Tibial nerve (tissue), 4 donors: ENCODE measurements around the gene ADK. TPM values are rescaled to one million over a fixed set of nuclear protein-coding genes. Genes with fewer than 3 reads are reported as not detected.

Source experiments
- DNase-seq, 2 donors: peaks; one replicate each; pipeline ENCODE4 v3.0.0-alpha.2; 2019; ENCODE audit warnings: low spot score in 2 of 2
- H3K27ac ChIP-seq, 4 donors: fragments of 200-600 bp; sonication (generic) in 3 of 4; one replicate each; pipeline ENCODE4 v1.5.1; 2017 to 2019; ENCODE audit warnings: mild to moderate bottlenecking in 1 of 4
- H3K27me3 ChIP-seq, 2 donors: fragments of 200-600 bp; sonication (generic) in 1 of 2; one replicate each; pipeline versions ENCODE4 v1.5.1 to v1.6.0; 2017 to 2019
- H3K36me3 ChIP-seq, 3 donors: fragments of 200-600 bp; sonication (generic); one replicate each; pipeline ENCODE4 v1.5.1; 2018 to 2019
- H3K4me1 ChIP-seq, 4 donors: fragments of 200-600 bp; sonication (generic) in 3 of 4; one replicate each; pipeline ENCODE4 v1.5.1; 2017 to 2019
- H3K4me3 ChIP-seq, 4 donors: fragments of 200-600 bp; sonication (generic) in 3 of 4; one replicate each; pipeline ENCODE4 v1.5.1; 2017 to 2019; ENCODE audit warnings: mild to moderate bottlenecking in 1 of 4, moderate library complexity in 1 of 4
- H3K9me3 ChIP-seq, 4 donors: fragments of 200-600 bp; sonication (generic) in 3 of 4; one replicate each; pipeline ENCODE4 v1.5.1; 2017 to 2019
- EP300 ChIP-seq, 2 donors: sonication (generic); formaldehyde crosslinking; IDR thresholded peaks; one replicate each; pipeline ENCODE4 v1.6.1; 2017; ENCODE audit warnings: antibody characterized with exemption in 2 of 2, mild to moderate bottlenecking in 1 of 2
- POLR2A ChIP-seq, 2 donors: fragments of 450-650 bp; IDR thresholded peaks; one replicate each; pipeline ENCODE4 v1.6.1; 2017; ENCODE audit warnings: antibody characterized with exemption in 2 of 2, mild to moderate bottlenecking in 2 of 2, moderate library complexity in 2 of 2
- WGBS, 2 donors: methylation state at CpG; one replicate each; pipeline ENCODE4 v1.1.5; 2018; 5-methylcytosine and 5-hydroxymethylcytosine counted together
- total RNA-seq, 4 donors: library from RNA; depleted of rRNA; stranded (reverse); fragments of >200 nt; gene quantifications; one replicate each; pipeline ENCODE4 v1.1.0, GENCODE V29; 2016
- TF ChIP-seq, protein P1 (sequence below), 5 experiments: fragments of 200-600 bp in 3 of 5; fragments of 450-650 bp in 2 of 5; sonication (generic) in 3 of 5; IDR thresholded peaks; one replicate each; pipeline ENCODE4 v1.5.1; 2016 to 2019; ENCODE audit warnings: antibody characterized with exemption in 5 of 5, mild to moderate bottlenecking in 3 of 5, moderate library complexity in 2 of 5

ADK gene
- total RNA-seq, 4 donors from 2014 or later, result 28.2 to 50.9 (median 34.0) TPM

DNA sequence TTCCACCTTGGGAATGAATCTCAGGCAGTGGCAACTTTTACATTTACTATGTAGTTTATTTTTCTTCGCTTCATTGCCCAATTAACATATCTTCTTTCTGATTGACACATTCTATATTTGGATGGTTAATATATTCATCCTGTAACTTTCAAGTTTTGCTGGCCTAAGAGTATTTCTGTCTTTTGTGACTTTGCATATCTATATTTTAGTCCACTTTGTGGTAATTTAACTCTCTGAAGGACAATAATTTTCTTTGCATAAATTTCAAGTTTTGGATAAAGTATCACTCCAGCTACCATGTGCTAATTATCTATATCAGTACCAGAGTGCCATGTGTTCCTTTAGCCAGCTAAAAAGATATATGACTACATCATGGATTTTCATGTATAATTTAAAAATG is 523.9 kb downstream of the ADK start:
- no peaks in the 10 kb centered on the region for H3K27me3 ChIP-seq
- TF ChIP-seq EP300 (IDR thresholded peaks at IDR 0.05) (no peak), POLR2A (IDR thresholded peaks at IDR 0.05) (no peak)
- TF ChIP-seq, protein P1, sequence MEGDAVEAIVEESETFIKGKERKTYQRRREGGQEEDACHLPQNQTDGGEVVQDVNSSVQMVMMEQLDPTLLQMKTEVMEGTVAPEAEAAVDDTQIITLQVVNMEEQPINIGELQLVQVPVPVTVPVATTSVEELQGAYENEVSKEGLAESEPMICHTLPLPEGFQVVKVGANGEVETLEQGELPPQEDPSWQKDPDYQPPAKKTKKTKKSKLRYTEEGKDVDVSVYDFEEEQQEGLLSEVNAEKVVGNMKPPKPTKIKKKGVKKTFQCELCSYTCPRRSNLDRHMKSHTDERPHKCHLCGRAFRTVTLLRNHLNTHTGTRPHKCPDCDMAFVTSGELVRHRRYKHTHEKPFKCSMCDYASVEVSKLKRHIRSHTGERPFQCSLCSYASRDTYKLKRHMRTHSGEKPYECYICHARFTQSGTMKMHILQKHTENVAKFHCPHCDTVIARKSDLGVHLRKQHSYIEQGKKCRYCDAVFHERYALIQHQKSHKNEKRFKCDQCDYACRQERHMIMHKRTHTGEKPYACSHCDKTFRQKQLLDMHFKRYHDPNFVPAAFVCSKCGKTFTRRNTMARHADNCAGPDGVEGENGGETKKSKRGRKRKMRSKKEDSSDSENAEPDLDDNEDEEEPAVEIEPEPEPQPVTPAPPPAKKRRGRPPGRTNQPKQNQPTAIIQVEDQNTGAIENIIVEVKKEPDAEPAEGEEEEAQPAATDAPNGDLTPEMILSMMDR (IDR thresholded peaks at IDR 0.05), result no peak

DNA sequence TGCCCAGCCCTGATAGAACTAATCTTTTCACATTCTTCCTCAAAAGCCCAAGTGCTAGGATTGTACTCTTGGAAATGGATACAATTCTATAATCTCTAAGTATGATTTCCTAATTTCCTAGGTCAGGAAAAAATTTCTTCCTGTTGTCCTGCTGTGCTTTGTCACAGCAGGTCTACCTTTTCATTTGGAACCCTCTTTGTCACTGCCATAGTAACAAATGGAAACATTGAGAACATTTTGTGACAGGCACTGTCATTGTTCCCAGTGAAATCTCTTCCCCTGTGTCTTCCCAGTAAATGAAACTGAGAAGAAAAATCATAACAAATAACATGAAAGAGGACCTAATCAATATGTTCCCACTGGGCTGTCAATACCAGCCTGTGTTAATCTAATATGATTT is 524.5 kb downstream of the ADK start:
- no peak overlapping the region for H3K4me3 ChIP-seq
- no peaks in the 10 kb centered on the region for H3K27me3 ChIP-seq
- DNase-seq, result no peak
- no peak for TF ChIP-seq POLR2A (IDR thresholded peaks at IDR 0.05)
- no peak for TF ChIP-seq EP300 (IDR thresholded peaks at IDR 0.05)
- TF ChIP-seq, protein P1 (IDR thresholded peaks at IDR 0.05), result no peak
- peaks cover 0 to 9% (median 0%) of the 10 kb centered on the region in 4 donors for H3K9me3 ChIP-seq
- no peaks in the 10 kb centered on the region for H3K4me1 ChIP-seq
- H3K27ac ChIP-seq, result no peak overlapping the region
- peaks cover 0 to 29% (median 0%) of the 10 kb centered on the region in 3 donors for H3K36me3 ChIP-seq

More for the DNA sequence above, 523.9 kb downstream of the ADK start:
- Histone ChIP-seq H3K36me3 (peaks cover 0 to 29% (median 0%) of the 10 kb centered on the region in 3 donors), H3K4me3 (no peak overlapping the region), H3K27ac (no peak overlapping the region), H3K4me1 (peaks cover 0 to 3% (median 0%) of the 10 kb centered on the region in 4 donors), H3K9me3 (peaks cover 0 to 9% (median 0%) of the 10 kb centered on the region in 4 donors)
- WGBS, 2 donors, result 95 to 97% methylated on average over 1 of the region's 1 CpG
- no peak for DNase-seq

DNA sequence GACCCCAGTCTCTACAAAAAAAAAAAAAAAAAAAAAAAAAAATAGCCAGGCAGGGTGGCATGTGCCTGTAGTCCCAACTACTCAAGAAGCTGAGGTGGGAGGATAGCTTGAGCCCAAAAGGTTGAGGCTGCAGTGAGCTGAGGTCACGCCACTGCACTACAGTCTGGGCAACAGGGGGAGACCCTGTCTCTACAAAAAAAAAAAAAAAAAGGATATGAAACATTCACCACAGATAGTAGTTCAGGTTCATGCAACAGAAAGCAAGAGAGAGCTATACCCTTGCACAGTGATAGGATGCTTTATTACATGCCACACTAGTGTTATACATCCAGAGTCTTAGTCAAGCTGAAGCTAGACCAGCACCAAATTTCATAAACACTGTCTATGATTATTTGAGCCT is 526.9 kb downstream of the ADK start:
- Histone ChIP-seq H3K9me3 (peaks cover 0 to 9% (median 0%) of the 10 kb centered on the region in 4 donors), H3K36me3 (peaks cover 0 to 21% (median 0%) of the 10 kb centered on the region in 3 donors), H3K4me1 (no peaks in the 10 kb centered on the region), H3K4me3 (no peak overlapping the region), H3K27ac (no peak overlapping the region), H3K27me3 (no peaks in the 10 kb centered on the region)
- no peak for DNase-seq
- TF ChIP-seq EP300 (IDR thresholded peaks at IDR 0.05), result no peak
- no peak for TF ChIP-seq POLR2A (IDR thresholded peaks at IDR 0.05)
- TF ChIP-seq, protein P1 (IDR thresholded peaks at IDR 0.05), result no peak
- 95 to 100% methylated on average over 1 of the region's 1 CpG for WGBS, 2 donors

DNA sequence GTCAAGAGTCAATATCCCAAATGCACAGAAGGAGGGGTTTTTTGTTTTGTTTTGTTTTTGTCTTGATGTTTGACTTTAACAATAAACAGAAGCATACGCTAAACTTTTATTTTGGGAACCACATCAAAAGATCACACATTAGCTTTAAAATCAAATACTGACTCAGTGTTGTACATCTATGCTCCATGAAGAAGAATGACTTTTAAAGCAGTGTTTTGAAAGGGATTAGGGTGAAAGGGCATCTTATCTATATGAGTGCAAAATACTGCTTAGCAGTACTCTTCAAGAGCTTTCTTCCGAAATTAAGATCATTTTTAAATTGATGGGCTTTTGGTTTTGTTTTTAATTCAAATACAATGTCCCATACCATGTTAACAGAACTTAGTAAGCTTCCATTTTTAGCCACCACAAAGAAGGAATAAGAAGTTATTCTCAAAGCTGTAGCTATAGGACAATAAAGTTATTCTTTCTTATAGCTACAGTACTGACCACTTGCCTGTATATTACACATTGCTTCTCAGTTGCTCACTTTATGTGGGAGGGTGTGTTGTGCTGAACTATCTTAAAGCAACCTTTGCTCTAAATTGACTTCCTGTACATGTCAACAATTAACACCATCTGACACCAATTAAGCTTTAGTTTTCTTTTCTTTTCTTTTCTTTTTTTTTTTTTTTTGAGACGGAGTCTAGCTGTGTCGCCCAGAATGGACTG is 531.1 kb downstream of the ADK start:
- no peaks in the 10 kb centered on the region for H3K9me3 ChIP-seq
- TF ChIP-seq, protein P1 (IDR thresholded peaks at IDR 0.05), result no peak
- TF ChIP-seq POLR2A (IDR thresholded peaks at IDR 0.05) (no peak), EP300 (IDR thresholded peaks at IDR 0.05) (no peak)
- no peaks in the 10 kb centered on the region for H3K4me1 ChIP-seq
- H3K36me3 ChIP-seq, result peaks cover 0 to 17% (median 0%) of the 10 kb centered on the region in 3 donors
- H3K4me3 ChIP-seq, result no peak overlapping the region
- no peak overlapping the region for H3K27ac ChIP-seq
- no peak for DNase-seq
- no peaks in the 10 kb centered on the region for H3K27me3 ChIP-seq
- 69 to 77% methylated on average over 4 of the region's 4 CpGs for WGBS, 2 donors

DNA sequence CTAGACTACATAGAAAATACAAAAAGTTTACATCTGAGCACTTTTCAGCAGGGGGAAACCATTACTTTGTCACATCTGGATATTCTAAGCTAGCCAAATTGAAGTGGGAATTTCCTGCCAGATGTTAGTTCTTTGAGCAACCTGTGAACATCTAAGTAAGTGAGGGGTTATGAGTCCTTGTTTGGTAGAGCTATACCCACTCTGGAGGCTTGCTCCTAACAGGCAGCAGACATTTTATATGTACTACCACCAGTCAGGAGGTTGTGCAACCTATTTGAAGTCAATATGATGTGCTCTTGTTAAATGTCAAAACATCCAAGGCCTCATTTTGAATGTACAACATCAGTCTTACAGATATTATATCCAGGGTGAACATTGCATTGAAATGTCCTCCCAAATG is 532.0 kb downstream of the ADK start:
- no peak for TF ChIP-seq POLR2A (IDR thresholded peaks at IDR 0.05)
- TF ChIP-seq EP300 (IDR thresholded peaks at IDR 0.05), result no peak
- TF ChIP-seq, protein P1 (IDR thresholded peaks at IDR 0.05), result no peak
- DNase-seq, result no peak
- Histone ChIP-seq H3K9me3 (no peaks in the 10 kb centered on the region), H3K27ac (no peak overlapping the region), H3K4me1 (no peaks in the 10 kb centered on the region), H3K4me3 (no peak overlapping the region), H3K36me3 (peaks cover 0 to 25% (median 0%) of the 10 kb centered on the region in 3 donors), H3K27me3 (no peaks in the 10 kb centered on the region)
